Measurements from ENCODE around the gene CASP6.

- no peak for TF ChIP-seq CTCF (IDR thresholded peaks at IDR 0.05; ENCODE audit: control extremely low read depth in 1 of 3, insufficient read depth in 1 of 3, low read depth in 1 of 3, low read length in 3 of 3)
- no peak for TF ChIP-seq EP300 (IDR thresholded peaks at IDR 0.05; ENCODE audit: borderline replicate concordance in 1 of 2, low read depth in 2 of 2, low read length in 2 of 2)
- no peak for TF ChIP-seq RFX5 (IDR thresholded peaks at IDR 0.05; ENCODE audit: borderline replicate concordance, low read depth, low read length)
- TF ChIP-seq CEBPB (IDR thresholded peaks at IDR 0.05; ENCODE audit: low read depth, low read length) = no peak
- no peak for TF ChIP-seq SIN3A (conservative IDR thresholded peaks at IDR 0.05 in 1 of 2, IDR thresholded peaks at IDR 0.05 in 1 of 2; ENCODE audit: low read depth in 1 of 2, low read length in 2 of 2)
- no peak for TF ChIP-seq JUN (IDR thresholded peaks at IDR 0.05; ENCODE audit: low read depth, low read length)
- no peak for TF ChIP-seq CBX8 (IDR thresholded peaks at IDR 0.05; ENCODE audit: borderline replicate concordance, low read depth, low read length)
- TF ChIP-seq SP2 (IDR thresholded peaks at IDR 0.05; ENCODE audit: low read length) = no peak
- no peak for TF ChIP-seq TAF1 (IDR thresholded peaks at IDR 0.05; ENCODE audit: low read depth, low read length)
- TF ChIP-seq RAD21 (IDR thresholded peaks at IDR 0.05 in 1 of 2, conservative IDR thresholded peaks at IDR 0.05 in 1 of 2; ENCODE audit: low read depth in 2 of 2, low read length in 2 of 2) = no peak
Observed at GRCh38 chr4:109648266-109648996, 54.8 kb downstream of the CASP6 start.
